WERI-Rb-1 (cell line): ENCODE measurements around the gene IFITM2.
"Not testable (repeated sequence)": the region's sequence is repeated elsewhere in the genome, so short reads cannot be mapped to it uniquely, and the experiment has no call there.

Experiments
- DNase-seq: peaks from one replicate; pipeline ENCODE4 v3.0.0-alpha.2; 2020
- H3K27ac ChIP-seq: fragments of 250-450 bp; sonication (Bioruptor Pico); 2 replicates; pipeline ENCODE4 v1.5.1; 2020; ENCODE audit warnings: mild to moderate bottlenecking, moderate library complexity
- H3K27me3 ChIP-seq: fragments of 250-450 bp; sonication (Bioruptor Pico); 2 replicates; pipeline ENCODE4 v1.5.1; 2021; ENCODE audit warnings: mild to moderate bottlenecking, low read depth, moderate library complexity; ENCODE audit not compliant: insufficient read depth, severe bottlenecking
- H3K36me3 ChIP-seq: fragments of 250-450 bp; sonication (Bioruptor Pico); 2 replicates; pipeline ENCODE4 v1.5.1; 2020; ENCODE audit warnings: mild to moderate bottlenecking, moderate library complexity
- H3K4me3 ChIP-seq: 2 replicates; pipeline ENCODE4 v1.5.1; 2011; ENCODE audit warnings: low read depth, mild to moderate bottlenecking, control low read depth, low read length
- H3K9me3 ChIP-seq: fragments of 250-450 bp; sonication (Bioruptor Pico); 2 replicates; pipeline ENCODE4 v1.5.1; 2021; ENCODE audit warnings: mild to moderate bottlenecking, moderate library complexity; ENCODE audit not compliant: severe bottlenecking
- CTCF ChIP-seq: IDR thresholded peaks from 2 replicates; pipeline ENCODE4 v1.5.1; 2011; ENCODE audit warnings: low read depth, mild to moderate bottlenecking, control low read depth, inconsistent platforms, low read length

IFITM2 gene

GRCh38 chr11:303363-303762, 4.3 kb upstream of the IFITM2 start:
- no peaks in the 10 kb centered on the region for H3K36me3 ChIP-seq
- H3K9me3 ChIP-seq = no peaks in the 10 kb centered on the region
- no peak overlapping the region for H3K4me3 ChIP-seq
- H3K27ac ChIP-seq = no peak overlapping the region
- TF ChIP-seq CTCF = no peak
- H3K27me3 ChIP-seq = no peaks in the 10 kb centered on the region
- DNase-seq = no peak

DNA sequence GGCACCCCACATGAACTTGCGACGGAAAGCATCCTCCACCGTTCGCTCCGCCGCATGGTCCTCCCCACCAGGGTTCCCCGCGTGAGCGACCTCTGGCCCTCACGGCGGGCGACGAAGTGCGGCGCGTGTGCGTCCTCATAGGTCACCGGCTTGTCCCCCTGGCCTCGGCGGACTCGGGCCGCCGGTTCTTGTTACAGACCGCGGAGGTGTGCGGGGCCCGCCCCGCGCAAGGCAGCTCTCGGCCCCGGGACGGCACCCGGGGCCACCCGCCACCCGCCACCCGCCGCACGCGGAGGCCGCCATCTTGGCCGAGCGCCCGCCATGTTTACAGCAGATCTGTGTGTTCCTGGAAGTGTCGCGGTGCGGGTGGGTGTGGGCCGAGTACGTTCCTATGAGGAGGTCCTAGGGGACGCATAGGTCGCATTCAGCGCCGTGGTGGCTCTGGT, 3.5 kb upstream of the IFITM2 start:
- DNase-seq = no peak
- no peak overlapping the region for H3K4me3 ChIP-seq

GRCh38 chr11:304915-305843, 2.4 kb upstream of the IFITM2 start:
- DNase-seq = no peak
- peak; percentile 53; the same call in 1 of the 2 replicates for TF ChIP-seq CTCF

More for the DNA sequence above, 3.5 kb upstream of the IFITM2 start:
- no peaks in the 10 kb centered on the region for H3K27me3 ChIP-seq
- H3K36me3 ChIP-seq = no peaks in the 10 kb centered on the region
- no peak for TF ChIP-seq CTCF
- no peak overlapping the region for H3K27ac ChIP-seq
- H3K9me3 ChIP-seq = no peaks in the 10 kb centered on the region

DNA sequence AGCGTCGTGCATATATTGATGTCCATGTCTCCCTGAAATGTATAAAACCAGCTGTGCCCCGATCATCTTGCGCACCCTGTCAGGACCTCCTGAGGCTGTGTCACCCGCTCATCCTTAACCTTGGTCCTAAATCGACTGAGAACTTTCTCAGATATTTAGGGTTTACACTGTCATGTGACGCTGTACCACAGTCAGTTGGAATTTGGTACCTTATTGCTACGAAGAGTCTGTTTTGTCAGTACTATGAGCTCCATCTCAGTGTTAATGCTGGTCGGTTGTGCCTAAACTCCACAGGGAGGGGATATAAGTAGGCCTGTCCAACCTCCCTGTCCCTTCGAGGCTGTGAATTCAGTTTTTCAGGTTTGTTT, 1.8 kb upstream of the IFITM2 start:
- no peak for TF ChIP-seq CTCF
- Histone ChIP-seq H3K9me3 (no peaks in the 10 kb centered on the region), H3K27me3 (no peaks in the 10 kb centered on the region), H3K4me3 (no peak overlapping the region), H3K36me3 (no peaks in the 10 kb centered on the region), H3K27ac (no peak overlapping the region)
- no peak for DNase-seq

More at GRCh38 chr11:304915-305843, 2.4 kb upstream of the IFITM2 start:
- no peak overlapping the region for H3K27ac ChIP-seq
- no peak overlapping the region for H3K4me3 ChIP-seq
- H3K36me3 ChIP-seq = no peaks in the 10 kb centered on the region
- H3K27me3 ChIP-seq = no peaks in the 10 kb centered on the region
- H3K9me3 ChIP-seq = no peaks in the 10 kb centered on the region

DNA sequence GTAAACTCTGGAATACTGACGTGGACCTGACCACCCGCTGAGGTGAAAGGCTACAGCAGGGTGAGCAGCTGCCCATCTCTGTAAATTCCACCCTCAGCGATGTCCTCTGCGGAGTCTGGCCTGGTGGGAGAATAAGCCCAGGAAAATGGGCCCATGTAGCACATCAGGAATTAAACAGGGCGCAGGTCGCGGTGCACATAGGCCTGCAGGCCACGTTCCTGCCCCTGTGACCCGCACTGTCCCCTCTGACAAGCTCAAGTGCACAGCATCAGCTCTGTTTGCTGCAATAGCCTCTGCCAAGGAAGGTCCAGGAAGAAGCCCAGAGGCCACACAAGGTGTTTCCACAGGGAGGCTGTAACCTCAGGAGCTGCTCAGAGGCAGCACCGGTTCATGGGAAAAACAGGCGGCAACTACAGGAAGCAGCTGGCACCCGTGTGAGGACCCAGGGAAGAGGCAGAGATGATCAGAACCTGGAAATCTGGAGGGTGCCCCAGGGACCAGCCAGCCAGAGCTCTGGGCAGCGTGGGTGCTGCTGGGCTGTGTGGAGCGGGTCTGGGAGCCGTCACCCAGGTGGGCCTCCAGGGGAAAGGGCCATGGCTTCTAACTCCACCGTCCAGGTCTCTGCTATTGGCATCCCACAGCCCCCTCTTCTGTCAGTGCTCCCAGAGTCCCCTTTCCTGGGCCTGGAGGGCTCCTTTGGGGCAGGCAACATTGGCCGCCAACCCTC, 808 bp upstream of the IFITM2 start:
- H3K36me3 ChIP-seq = no peaks in the 10 kb centered on the region
- H3K27me3 ChIP-seq = no peaks in the 10 kb centered on the region
- H3K4me3 ChIP-seq = no peak overlapping the region
- TF ChIP-seq CTCF = no peak
- H3K27ac ChIP-seq = no peak overlapping the region
- no peaks in the 10 kb centered on the region for H3K9me3 ChIP-seq
- DNase-seq = no peak

DNA sequence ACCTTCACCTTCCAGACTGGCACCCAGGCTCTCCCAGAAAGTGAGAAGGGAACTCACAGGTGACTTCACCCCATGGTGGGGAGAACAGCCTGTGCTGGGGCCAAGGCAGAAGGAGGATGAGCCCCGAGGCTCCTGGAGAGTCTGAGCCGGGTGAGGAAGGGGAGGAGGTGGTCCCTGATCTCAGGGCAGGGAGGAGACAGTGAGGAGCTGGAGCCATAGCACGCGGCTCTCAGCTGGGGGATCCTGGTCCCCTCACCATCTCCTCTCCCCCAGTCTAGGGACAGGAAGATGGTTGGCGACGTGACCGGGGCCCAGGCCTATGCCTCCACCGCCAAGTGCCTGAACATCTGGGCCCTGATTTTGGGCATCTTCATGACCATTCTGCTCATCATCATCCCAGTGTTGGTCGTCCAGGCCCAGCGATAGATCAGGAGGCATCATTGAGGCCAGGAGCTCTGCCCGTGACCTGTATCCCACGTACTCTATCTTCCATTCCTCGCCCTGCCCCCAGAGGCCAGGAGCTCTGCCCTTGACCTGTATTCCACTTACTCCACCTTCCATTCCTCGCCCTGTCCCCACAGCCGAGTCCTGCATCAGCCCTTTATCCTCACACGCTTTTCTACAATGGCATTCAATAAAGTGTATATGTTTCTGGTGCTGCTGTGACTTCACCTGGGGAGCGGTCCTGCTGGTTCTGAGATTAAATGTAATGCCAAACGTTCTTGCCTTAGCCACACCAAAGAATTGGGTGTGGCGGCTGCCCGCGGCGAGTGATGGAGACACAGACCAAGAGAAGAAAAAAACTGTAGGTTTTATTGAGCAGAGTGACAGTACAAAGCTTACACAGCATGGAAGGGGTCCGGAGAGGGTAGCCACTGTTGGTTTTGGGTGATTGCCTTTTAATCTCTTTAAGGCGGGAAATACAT, 1.4 kb downstream of the IFITM2 start:
- H3K27ac ChIP-seq, H3K27me3 ChIP-seq, H3K36me3 ChIP-seq, DNase-seq, H3K9me3 ChIP-seq, H3K4me3 ChIP-seq: not testable (repeated sequence)

GRCh38 chr11:309979-310572, 2.5 kb downstream of the IFITM2 start:
- H3K9me3 ChIP-seq, DNase-seq, H3K27me3 ChIP-seq, H3K4me3 ChIP-seq, H3K27ac ChIP-seq, H3K36me3 ChIP-seq: not testable (repeated sequence)
